Mucosa of descending colon (tissue), 3 donors: Measurements from ENCODE around the gene BRD4. TPM values are rescaled to one million over a fixed set of nuclear protein-coding genes. Genes with fewer than 3 reads are reported as not detected.

Source experiments
- ATAC-seq: fragments of 200-7000 bp; cut with Tn5 transposase; one replicate; pipeline ENCODE4 v1.9.1; 2020; ENCODE audit warnings: mild to moderate bottlenecking, moderate library complexity
- DNase-seq, 3 donors: peaks; one replicate each; pipeline ENCODE4 v3.0.0-alpha.2; 2020
- H3K36me3 ChIP-seq: fragments of 200-600 bp; one replicate; pipeline ENCODE4 v1.8.0; 2021; ENCODE audit warnings: low read depth, mild to moderate bottlenecking
- H3K4me1 ChIP-seq: fragments of 200-600 bp; one replicate; pipeline ENCODE4 v1.8.0; 2021; ENCODE audit warnings: low read depth, mild to moderate bottlenecking
- H3K4me3 ChIP-seq: fragments of 200-600 bp; one replicate; pipeline ENCODE4 v1.8.0; 2021; ENCODE audit warnings: mild to moderate bottlenecking
- H3K9me3 ChIP-seq: fragments of 200-600 bp; one replicate; pipeline ENCODE4 v1.8.0; 2021; ENCODE audit warnings: mild to moderate bottlenecking
- intact Hi-C, 2 donors: fragments of 100-400 bp; cut with DNase I in 1 of 2; cut with micrococcal nuclease in 1 of 2; formaldehyde crosslinking; loops; one replicate each; pipeline versions ENCODE4 v1.11.0 to v1.11.1; 2022; cut with DNase I, micrococcal nuclease
- total RNA-seq, 3 donors: library from RNA; stranded (reverse); fragmentation: NEBNext Ultra II Directional in 2 of 3; extraction: Animal tissue kit (Norgen Biotek cat#: 25700) in 2 of 3; gene quantifications; one replicate each; pipeline versions ENCODE4 v1.2.1 to v1.2.4, GENCODE V29; 2021 to 2023
- TF ChIP-seq, protein P1 (sequence below): fragments of 200-600 bp; IDR thresholded peaks from one replicate; pipeline ENCODE4 v1.8.0; 2022; ENCODE audit warnings: antibody characterized with exemption, mild to moderate bottlenecking
- donor health status: DM: no; HTN: no; CAD: no; lungs with moderate emphysema.
- donor health status: DM: no; HTN: no; CAD: no.
- donor health status: DM: no; HTN: yes; CAD: no.

The BRD4 gene
- total RNA-seq, 3 donors from 2014 or later = 78.3 to 104 (median 82.6) TPM

DNA sequence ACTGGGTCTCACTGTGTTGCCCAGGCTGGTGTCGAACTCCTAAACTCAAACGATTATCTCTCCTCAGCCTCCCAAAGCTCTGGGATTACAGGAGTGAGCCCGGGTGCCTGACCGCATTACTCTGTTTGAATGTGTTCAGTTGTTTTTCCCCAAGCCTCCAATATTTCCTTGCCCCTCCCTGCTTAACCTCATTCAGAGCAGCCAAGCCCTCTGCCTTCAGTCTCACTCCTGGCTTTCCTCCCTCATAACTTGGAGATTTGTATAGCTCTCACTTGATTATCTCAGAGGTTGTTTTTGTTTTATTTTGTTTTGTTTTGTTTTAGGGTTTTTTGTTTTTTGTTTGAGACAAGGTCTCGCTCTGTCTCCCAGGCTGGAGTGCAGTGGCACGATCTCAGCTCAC, 111.5 kb downstream of the BRD4 start:
- TF ChIP-seq, protein P1, sequence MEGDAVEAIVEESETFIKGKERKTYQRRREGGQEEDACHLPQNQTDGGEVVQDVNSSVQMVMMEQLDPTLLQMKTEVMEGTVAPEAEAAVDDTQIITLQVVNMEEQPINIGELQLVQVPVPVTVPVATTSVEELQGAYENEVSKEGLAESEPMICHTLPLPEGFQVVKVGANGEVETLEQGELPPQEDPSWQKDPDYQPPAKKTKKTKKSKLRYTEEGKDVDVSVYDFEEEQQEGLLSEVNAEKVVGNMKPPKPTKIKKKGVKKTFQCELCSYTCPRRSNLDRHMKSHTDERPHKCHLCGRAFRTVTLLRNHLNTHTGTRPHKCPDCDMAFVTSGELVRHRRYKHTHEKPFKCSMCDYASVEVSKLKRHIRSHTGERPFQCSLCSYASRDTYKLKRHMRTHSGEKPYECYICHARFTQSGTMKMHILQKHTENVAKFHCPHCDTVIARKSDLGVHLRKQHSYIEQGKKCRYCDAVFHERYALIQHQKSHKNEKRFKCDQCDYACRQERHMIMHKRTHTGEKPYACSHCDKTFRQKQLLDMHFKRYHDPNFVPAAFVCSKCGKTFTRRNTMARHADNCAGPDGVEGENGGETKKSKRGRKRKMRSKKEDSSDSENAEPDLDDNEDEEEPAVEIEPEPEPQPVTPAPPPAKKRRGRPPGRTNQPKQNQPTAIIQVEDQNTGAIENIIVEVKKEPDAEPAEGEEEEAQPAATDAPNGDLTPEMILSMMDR = no peak
- no peak for DNase-seq
- intact Hi-C loops = no loop called here

DNA sequence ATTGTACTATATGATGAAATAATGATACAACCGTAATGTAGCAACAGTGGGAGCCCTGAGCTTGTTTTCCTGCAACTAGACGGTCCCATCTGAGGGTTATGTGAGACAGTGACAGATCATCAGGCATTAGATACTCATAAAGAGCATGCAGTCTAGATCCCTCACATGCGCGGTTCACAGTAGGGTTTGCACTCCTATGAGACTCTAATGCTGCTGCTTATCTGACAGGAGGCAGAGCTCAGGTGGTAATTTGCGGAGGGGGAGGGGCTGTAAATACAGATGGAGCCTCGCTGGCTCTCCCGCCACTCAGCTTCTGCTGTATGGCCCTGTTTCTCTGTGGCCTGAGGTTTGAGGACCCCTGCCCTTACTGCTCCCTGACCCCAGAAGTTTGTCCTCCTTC, 113.8 kb downstream of the BRD4 start:
- ATAC-seq (no peak), DNase-seq (no peak)
- H3K36me3 ChIP-seq = no peaks in the 10 kb centered on the region
- H3K4me3 ChIP-seq = no peak overlapping the region
- TF ChIP-seq, protein P1 = no peak
- no peaks in the 10 kb centered on the region for H3K9me3 ChIP-seq
- intact Hi-C loops = no loop called here
- no peaks in the 10 kb centered on the region for H3K4me1 ChIP-seq

More for the DNA sequence above, 111.5 kb downstream of the BRD4 start:
- Histone ChIP-seq H3K9me3 (no peaks in the 10 kb centered on the region), H3K4me1 (no peaks in the 10 kb centered on the region), H3K4me3 (no peak overlapping the region), H3K36me3 (no peaks in the 10 kb centered on the region)
- no peak for ATAC-seq

DNA sequence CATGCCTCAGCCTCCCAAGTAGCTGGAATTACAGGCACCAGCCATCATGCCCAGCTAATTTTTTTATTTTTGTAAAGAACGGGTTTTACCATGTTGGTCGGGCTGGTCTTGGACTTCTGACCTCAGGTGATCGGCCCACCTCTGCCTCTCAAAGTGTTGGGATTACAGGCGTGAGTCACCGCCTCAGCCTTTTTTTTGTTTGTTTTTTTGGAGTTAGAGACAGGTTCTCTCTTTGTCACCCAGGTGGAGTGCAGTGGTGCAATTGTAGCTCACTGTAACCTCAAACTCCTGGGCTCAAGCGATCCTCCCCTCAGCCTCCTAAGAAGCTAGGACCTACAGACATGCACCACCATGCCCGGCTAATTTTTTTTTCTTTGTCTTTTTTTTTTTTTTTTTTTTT, 116.0 kb downstream of the BRD4 start:
- H3K9me3 ChIP-seq = no peaks in the 10 kb centered on the region
- H3K4me3 ChIP-seq = no peak overlapping the region
- H3K36me3 ChIP-seq = no peaks in the 10 kb centered on the region
- no peak for DNase-seq
- no peaks in the 10 kb centered on the region for H3K4me1 ChIP-seq
- intact Hi-C loops = no loop called here
- no peak for ATAC-seq
- TF ChIP-seq, protein P1 = no peak

DNA sequence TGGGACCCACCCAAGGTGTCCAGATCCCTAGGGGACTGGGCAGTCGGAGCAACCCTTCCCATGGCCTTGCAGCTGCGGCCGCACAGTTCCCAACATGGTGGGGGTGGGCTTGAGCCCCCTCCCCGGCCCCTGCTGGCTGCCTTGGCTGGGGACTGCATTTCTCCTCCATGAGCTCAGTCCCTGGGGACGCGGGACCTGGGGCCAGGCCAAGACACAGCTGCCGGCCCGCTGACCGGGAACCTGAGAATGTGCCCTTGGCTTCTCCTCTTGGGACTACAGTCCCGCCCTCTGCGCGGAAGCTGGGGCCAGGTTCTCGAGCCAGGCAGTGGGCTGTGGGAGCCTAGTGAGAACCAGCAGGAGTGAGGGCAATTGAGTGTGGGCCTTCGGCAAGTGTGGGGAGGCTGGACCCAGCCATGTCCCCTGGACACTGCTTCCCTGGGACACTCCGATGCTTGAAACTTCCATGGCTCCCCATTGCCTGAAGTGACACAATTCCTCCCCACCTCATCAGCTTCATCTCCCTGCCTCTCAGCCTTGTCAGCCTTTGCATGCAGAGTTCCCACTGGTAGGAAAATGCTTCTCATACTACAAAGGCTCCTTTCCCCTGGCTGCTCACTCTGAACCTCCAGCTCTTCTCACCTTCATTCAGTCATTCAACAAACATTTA, 118.5 kb downstream of the BRD4 start:
- DNase-seq (no peak), ATAC-seq (no peak)
- H3K4me3 ChIP-seq = no peak overlapping the region
- TF ChIP-seq, protein P1 = no peak
- no peaks in the 10 kb centered on the region for H3K9me3 ChIP-seq
- intact Hi-C loops = no loop called here
- no peaks in the 10 kb centered on the region for H3K36me3 ChIP-seq
- H3K4me1 ChIP-seq = no peaks in the 10 kb centered on the region

DNA sequence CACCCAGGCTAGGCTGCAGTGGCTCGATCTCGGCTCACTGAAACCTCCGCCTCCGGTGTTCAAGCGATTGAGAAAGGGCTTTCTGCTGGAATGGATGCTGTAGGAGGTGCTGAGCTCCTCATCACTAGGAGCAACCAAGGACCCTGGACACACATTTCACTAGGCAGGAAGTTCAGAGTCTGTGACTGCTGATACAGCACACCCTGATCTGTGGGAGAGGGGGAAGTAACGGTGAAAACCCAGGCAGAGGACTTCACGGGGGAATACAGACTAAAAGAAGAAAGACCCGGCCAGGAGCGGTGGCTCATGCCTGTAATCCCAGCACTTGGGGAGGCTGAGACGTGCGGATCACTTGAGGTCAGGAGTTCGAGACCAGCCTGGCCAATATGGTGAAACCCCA, 119.6 kb downstream of the BRD4 start:
- TF ChIP-seq, protein P1 = no peak
- Histone ChIP-seq H3K9me3 (no peaks in the 10 kb centered on the region), H3K36me3 (no peaks in the 10 kb centered on the region), H3K4me1 (no peaks in the 10 kb centered on the region), H3K4me3 (no peak overlapping the region)
- ATAC-seq (no peak), DNase-seq (no peak)
- intact Hi-C loops = no loop called here

DNA sequence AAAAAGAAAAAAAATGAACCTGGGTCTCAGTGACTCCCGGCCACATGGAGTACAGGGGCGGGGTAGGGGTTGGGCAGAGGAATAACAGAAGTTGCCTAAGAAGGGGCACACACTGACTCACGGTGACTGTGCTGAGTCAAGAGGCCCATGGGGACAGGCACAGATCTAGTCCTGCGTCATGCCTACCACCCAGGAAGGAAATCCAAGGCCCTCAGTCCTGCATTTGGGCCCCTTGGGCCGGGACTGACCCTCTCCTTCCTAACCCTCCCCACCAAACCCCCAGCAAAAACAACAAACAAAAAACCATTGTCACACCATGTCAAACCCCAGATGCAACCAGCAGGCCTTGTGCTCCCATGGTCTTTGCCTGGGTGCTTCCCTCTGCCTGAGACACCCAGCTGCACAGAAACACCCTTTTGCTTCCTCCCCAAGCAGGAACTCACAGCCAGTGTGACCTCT, 122.0 kb downstream of the BRD4 start:
- Histone ChIP-seq H3K4me1 (no peaks in the 10 kb centered on the region), H3K9me3 (no peaks in the 10 kb centered on the region), H3K4me3 (no peak overlapping the region), H3K36me3 (no peaks in the 10 kb centered on the region)
- TF ChIP-seq, protein P1 = no peak
- DNase-seq (no peak), ATAC-seq (peak; percentile 68)
- intact Hi-C loops = no loop called here
